ENCODE measurements around the gene TMEM60. TPM values are rescaled to one million over a fixed set of nuclear protein-coding genes. Genes with fewer than 3 reads are reported as not detected.

The TMEM60 gene
- total and polyA plus RNA-seq, 2 donors from 2014 or later, result 11.9 to 32.4 TPM

DNA sequence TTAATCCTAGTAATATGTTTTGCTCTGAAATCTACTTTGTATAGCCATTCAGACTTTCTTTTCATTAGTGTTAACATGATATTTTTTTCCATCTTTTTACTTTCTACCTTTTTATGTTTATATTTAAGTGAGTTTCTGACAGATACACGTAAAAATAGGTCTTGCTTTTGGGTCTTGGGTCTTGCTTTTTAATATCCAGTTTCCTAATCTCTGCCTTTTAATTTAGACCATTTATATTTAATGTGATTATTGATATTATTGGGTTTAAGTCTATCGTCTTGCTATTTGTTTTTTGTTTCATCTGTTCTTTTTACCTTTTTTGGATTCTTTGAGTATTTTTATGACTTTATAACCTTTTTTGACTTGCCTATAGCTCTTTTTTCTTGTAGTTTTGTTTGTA, 8.2 kb upstream of the TMEM60 start:
- peaks cover 0 to 18% (median 0%) of the 10 kb centered on the region in 3 donors for H3K9me3 ChIP-seq (ENCODE audit: control insufficient read depth in 2 of 3, insufficient read depth in 1 of 3, low read length in 3 of 3)
- H3K27me3 ChIP-seq (ENCODE audit: control insufficient read depth, insufficient read depth, low read length), result no peaks in the 10 kb centered on the region
- intact Hi-C loops (cut with DNase I), result no loop called here
- peaks cover 0 to 3% (median 0%) of the 10 kb centered on the region in 3 donors for H3K4me1 ChIP-seq (ENCODE audit: control insufficient read depth in 2 of 3, insufficient read depth in 2 of 3, low read depth in 1 of 3, low read length in 3 of 3)
- TF ChIP-seq, protein P1, sequence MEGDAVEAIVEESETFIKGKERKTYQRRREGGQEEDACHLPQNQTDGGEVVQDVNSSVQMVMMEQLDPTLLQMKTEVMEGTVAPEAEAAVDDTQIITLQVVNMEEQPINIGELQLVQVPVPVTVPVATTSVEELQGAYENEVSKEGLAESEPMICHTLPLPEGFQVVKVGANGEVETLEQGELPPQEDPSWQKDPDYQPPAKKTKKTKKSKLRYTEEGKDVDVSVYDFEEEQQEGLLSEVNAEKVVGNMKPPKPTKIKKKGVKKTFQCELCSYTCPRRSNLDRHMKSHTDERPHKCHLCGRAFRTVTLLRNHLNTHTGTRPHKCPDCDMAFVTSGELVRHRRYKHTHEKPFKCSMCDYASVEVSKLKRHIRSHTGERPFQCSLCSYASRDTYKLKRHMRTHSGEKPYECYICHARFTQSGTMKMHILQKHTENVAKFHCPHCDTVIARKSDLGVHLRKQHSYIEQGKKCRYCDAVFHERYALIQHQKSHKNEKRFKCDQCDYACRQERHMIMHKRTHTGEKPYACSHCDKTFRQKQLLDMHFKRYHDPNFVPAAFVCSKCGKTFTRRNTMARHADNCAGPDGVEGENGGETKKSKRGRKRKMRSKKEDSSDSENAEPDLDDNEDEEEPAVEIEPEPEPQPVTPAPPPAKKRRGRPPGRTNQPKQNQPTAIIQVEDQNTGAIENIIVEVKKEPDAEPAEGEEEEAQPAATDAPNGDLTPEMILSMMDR (IDR thresholded peaks at IDR 0.05; ENCODE audit: borderline replicate concordance, extremely low read depth, insufficient read depth), result no peak
- H3K4me3 ChIP-seq (ENCODE audit: low read length in 3 of 3), result no peak overlapping the region
- no peak overlapping the region for H3K9ac ChIP-seq (ENCODE audit: low read length in 3 of 3)
- H3K27ac ChIP-seq (ENCODE audit: low read depth in 2 of 2, low read length in 2 of 2), result no peak overlapping the region
- H3K36me3 ChIP-seq (ENCODE audit: control insufficient read depth in 2 of 3, insufficient read depth in 3 of 3, low read length in 3 of 3), result no peaks in the 10 kb centered on the region
- DNase-seq, result no peak
- no peak for FAIRE-seq

DNA sequence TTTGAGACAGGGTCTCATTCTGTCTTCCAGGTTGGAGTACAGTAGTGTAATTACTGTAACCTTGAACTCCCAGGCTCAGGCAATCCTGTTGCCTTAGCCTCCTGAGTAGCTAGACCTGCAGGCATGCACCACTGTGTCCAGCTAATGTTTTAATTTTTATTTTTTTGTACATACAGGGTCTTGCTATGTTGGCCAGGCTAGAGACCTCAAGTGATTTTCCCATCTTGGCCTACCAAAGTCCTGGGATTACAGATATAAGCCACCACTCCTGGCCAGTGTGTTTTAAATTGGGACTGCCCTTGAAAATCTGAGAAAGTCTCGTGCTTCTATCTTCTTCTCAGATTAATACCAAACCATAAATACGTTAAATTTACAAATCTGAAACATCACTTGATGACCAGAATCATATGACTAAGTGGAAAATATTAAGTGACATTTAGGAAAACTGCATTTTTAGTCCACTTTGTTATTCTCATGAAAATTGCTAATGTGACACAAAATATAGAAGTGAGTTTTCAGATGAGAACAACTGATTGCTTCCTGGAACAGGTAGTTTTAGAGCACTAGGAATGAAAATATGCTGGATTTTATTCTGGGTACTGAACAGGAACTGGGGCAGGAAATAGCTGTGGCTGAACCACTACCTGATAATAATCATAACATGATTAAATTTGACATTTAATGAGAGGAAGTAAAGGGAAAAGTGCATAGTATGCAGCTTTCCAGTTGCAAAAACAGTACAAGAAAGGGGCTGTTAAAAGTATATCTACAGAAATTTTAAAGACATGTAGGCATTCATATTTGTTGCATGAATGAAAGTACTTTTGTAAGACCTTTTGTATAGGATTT, 4.5 kb upstream of the TMEM60 start:
- intact Hi-C loops (cut with DNase I), result no loop called here
- Histone ChIP-seq H3K9ac (ENCODE audit: low read length in 3 of 3) (no peak overlapping the region), H3K4me1 (ENCODE audit: control insufficient read depth in 2 of 3, insufficient read depth in 2 of 3, low read depth in 1 of 3, low read length in 3 of 3) (peaks cover 0 to 6% (median 5%) of the 10 kb centered on the region in 3 donors), H3K4me3 (ENCODE audit: low read length in 3 of 3) (no peak overlapping the region), H3K36me3 (ENCODE audit: control insufficient read depth in 2 of 3, insufficient read depth in 3 of 3, low read length in 3 of 3) (no peaks in the 10 kb centered on the region), H3K27ac (ENCODE audit: low read depth in 2 of 2, low read length in 2 of 2) (no peak overlapping the region), H3K27me3 (ENCODE audit: control insufficient read depth, insufficient read depth, low read length) (no peaks in the 10 kb centered on the region), H3K9me3 (ENCODE audit: control insufficient read depth in 2 of 3, insufficient read depth in 1 of 3, low read length in 3 of 3) (peaks cover 0 to 18% (median 0%) of the 10 kb centered on the region in 3 donors)
- DNase-seq (no peak), FAIRE-seq (no peak)
- TF ChIP-seq, protein P1 (IDR thresholded peaks at IDR 0.05; ENCODE audit: borderline replicate concordance, extremely low read depth, insufficient read depth), result no peak

DNA sequence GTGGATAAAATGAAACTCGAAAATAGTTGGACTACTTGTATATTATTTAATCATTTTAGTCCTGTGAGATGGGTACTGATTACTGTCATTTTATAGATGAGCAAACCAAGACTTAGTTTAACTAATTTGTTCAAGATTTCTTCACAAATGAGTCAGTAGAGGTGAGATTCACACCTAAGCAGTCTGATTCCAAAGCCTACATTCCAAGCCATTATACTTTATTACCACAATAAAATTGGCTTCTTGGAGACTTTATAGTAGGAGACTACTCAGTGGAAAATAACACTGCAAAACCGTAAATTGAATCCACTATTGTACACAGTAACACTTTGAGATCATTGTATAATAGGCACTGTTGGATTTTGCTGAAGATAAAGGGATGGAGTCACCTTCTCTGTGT, 2.5 kb upstream of the TMEM60 start:
- H3K9me3 ChIP-seq (ENCODE audit: control insufficient read depth in 2 of 3, insufficient read depth in 1 of 3, low read length in 3 of 3), result peaks cover 0 to under 1% (median 0%) of the 10 kb centered on the region in 3 donors
- TF ChIP-seq, protein P1 (IDR thresholded peaks at IDR 0.05; ENCODE audit: borderline replicate concordance, extremely low read depth, insufficient read depth), result no peak

More for the DNA sequence above, 2.5 kb upstream of the TMEM60 start:
- no peak for DNase-seq
- no peak for FAIRE-seq
- intact Hi-C loops (cut with DNase I), result no loop called here
- Histone ChIP-seq H3K4me1 (ENCODE audit: control insufficient read depth in 2 of 3, insufficient read depth in 2 of 3, low read depth in 1 of 3, low read length in 3 of 3) (peaks cover 0 to 16% (median 6%) of the 10 kb centered on the region in 3 donors), H3K27ac (ENCODE audit: low read depth in 2 of 2, low read length in 2 of 2) (no peak overlapping the region), H3K36me3 (ENCODE audit: control insufficient read depth in 2 of 3, insufficient read depth in 3 of 3, low read length in 3 of 3) (no peaks in the 10 kb centered on the region), H3K9ac (ENCODE audit: low read length in 3 of 3) (no peak overlapping the region), H3K27me3 (ENCODE audit: control insufficient read depth, insufficient read depth, low read length) (no peaks in the 10 kb centered on the region), H3K4me3 (ENCODE audit: low read length in 3 of 3) (no peak overlapping the region)

All from kidney (tissue), 14 donors.